OCI-LY7 (cell line): Measurements from ENCODE around the gene ASMT. TPM values are rescaled to one million over a fixed set of nuclear protein-coding genes. Genes with fewer than 3 reads are reported as not detected.
"Not testable (repeated sequence)": the region's sequence is repeated elsewhere in the genome, so short reads cannot be mapped to it uniquely, and the experiment has no call there.

Experiments used
- BruUV-seq: library from RNA; stranded (reverse); fragments of 400-500 nt; replicated peaks from 2 replicates; lab custom pipeline; 2021; lab: Mats Ljungman, UMichigan
- CTCF ChIA-PET: fragments of 300-600 bp; sonication (Branson Sonifier 250); formaldehyde crosslinking; loops from one replicate; lab custom pipeline; 2022; ENCODE audit warnings: antibody characterized with exemption; ENCODE audit not compliant: unreplicated experiment; lab: Charles Lee
- POLR2A ChIA-PET: fragments of 300-600 bp; sonication (Branson Sonifier 250); formaldehyde crosslinking; loops from one replicate; lab custom pipeline; 2022; ENCODE audit warnings: antibody characterized with exemption; lab: Charles Lee
- DNase-seq: peaks from one replicate; pipeline ENCODE4 v3.0.0-alpha.2; 2015; ENCODE audit warnings: low spot score
- H2AFZ ChIP-seq: fragments of 200-600 bp; sonication (generic), shearing (Covaris generic); 2 replicates; pipeline ENCODE4 v1.6.1; 2014; ENCODE audit warnings: mild to moderate bottlenecking, antibody characterized with exemption, low read length, moderate library complexity
- H3K27ac ChIP-seq: fragments of 200-600 bp; sonication (generic); 2 replicates; pipeline ENCODE4 v1.5.1; 2014; ENCODE audit warnings: mixed run types, low read depth, mild to moderate bottlenecking, moderate library complexity, low read length, inconsistent platforms; ENCODE audit not compliant: poor library complexity, severe bottlenecking
- H3K36me3 ChIP-seq: fragments of 200-600 bp; sonication (generic); 2 replicates; pipeline ENCODE4 v1.6.1; 2014; ENCODE audit warnings: mild to moderate bottlenecking, antibody characterized with exemption, low read length, moderate library complexity, mixed read lengths; ENCODE audit not compliant: insufficient read depth
- H3K4me1 ChIP-seq: fragments of 200-600 bp; sonication (generic); 2 replicates; pipeline ENCODE4 v1.5.1; 2014; ENCODE audit warnings: mild to moderate bottlenecking, low read length; ENCODE audit not compliant: insufficient read depth, poor library complexity, severe bottlenecking
- H3K4me2 ChIP-seq: fragments of 200-600 bp; sonication (generic); 2 replicates; pipeline ENCODE4 v1.6.1; 2014; ENCODE audit warnings: mild to moderate bottlenecking, low read length
- H3K4me3 ChIP-seq: fragments of 200-600 bp; sonication (generic); 2 replicates; pipeline ENCODE4 v1.5.1; 2014; ENCODE audit warnings: mild to moderate bottlenecking, low read depth, low read length; ENCODE audit not compliant: poor library complexity, severe bottlenecking
- H3K79me2 ChIP-seq: fragments of 200-600 bp; sonication (generic); 2 replicates; pipeline ENCODE4 v1.6.1; 2016; ENCODE audit warnings: low read depth, mild to moderate bottlenecking, low read length, moderate library complexity, mixed read lengths; ENCODE audit not compliant: insufficient read depth
- H3K9me2 ChIP-seq: fragments of 200-600 bp; sonication (generic); 2 replicates; pipeline ENCODE4 v1.6.1; 2016; ENCODE audit warnings: mild to moderate bottlenecking, low read length, mixed read lengths; ENCODE audit not compliant: insufficient read depth
- H3K9me3 ChIP-seq: fragments of 200-600 bp; sonication (generic); 2 replicates; pipeline ENCODE4 v1.6.1; 2014; ENCODE audit warnings: mild to moderate bottlenecking, mixed run types, low read length, mixed read lengths
- H4K20me1 ChIP-seq: fragments of 200-600 bp; sonication (generic); 2 replicates; pipeline ENCODE4 v1.6.1; 2014; ENCODE audit warnings: mild to moderate bottlenecking, antibody characterized with exemption, low read length, moderate library complexity, mixed read lengths; ENCODE audit not compliant: insufficient read depth
- EZH2phosphoT487 ChIP-seq: fragments of 200-600 bp; sonication (generic); IDR thresholded peaks from 2 replicates; pipeline ENCODE4 v1.6.1; 2018; ENCODE audit warnings: low read depth, borderline replicate concordance, mild to moderate bottlenecking, mixed run types, antibody characterized with exemption, low read length, moderate library complexity, mixed read lengths
- intact Hi-C: fragments of 100-400 bp; cut with micrococcal nuclease; formaldehyde crosslinking; loops from one replicate; pipeline ENCODE4 v1.10.0; 2022; ENCODE audit not compliant: unreplicated experiment
- total RNA-seq, 2 experiments: library from RNA; depleted of rRNA in 1 of 2; stranded (reverse); fragments of >200 nt in 1 of 2; shearing (Covaris generic) in 1 of 2; gene quantifications; 2 replicates each; pipeline ENCODE4 v1.2.3, GENCODE V29; 2014 to 2022
- TF ChIP-seq, protein P1 (sequence below): fragments of 200-600 bp; sonication (generic); conservative IDR thresholded peaks from 2 replicates; pipeline ENCODE4 v1.5.1; 2014; ENCODE audit warnings: mild to moderate bottlenecking, antibody characterized with exemption, low read length, moderate library complexity, mixed read lengths

The ASMT gene
- total RNA-seq, 2 experiments from 2014 or later: 0.16 TPM; not detected in 1

DNA sequence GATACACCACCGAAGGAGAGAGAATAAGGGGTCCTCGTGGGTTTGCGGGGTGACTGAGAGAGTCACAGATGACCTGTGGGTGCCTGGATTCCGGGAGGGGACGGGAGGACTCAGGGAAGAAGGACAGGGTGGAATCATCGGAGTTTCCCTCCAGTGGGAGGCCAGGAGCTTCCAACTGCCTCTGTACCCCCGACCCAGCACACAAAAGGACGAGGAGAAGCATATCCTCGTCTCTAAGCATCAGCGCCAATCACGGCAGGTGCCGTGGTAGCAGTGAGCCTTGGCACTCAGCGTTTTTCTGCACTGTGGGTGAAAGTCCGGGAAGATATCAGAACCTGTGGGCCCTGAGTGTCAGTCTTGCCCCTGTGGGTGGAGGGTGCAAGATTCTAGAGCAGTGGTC, 62.0 kb downstream of the ASMT start:
- intact Hi-C loops: no loop called here
- no peak overlapping the region for H3K4me2 ChIP-seq
- BruUV-seq: no TSS peak
- H3K36me3 ChIP-seq: peaks cover 2% of the 10 kb centered on the region
- no peak overlapping the region for H3K27ac ChIP-seq
- no peaks in the 10 kb centered on the region for H3K9me2 ChIP-seq
- no peaks in the 10 kb centered on the region for H3K79me2 ChIP-seq
- H4K20me1 ChIP-seq: no peaks in the 10 kb centered on the region
- CTCF ChIA-PET: no interaction called here
- no peak overlapping the region for H3K4me3 ChIP-seq
- TF ChIP-seq, protein P1, sequence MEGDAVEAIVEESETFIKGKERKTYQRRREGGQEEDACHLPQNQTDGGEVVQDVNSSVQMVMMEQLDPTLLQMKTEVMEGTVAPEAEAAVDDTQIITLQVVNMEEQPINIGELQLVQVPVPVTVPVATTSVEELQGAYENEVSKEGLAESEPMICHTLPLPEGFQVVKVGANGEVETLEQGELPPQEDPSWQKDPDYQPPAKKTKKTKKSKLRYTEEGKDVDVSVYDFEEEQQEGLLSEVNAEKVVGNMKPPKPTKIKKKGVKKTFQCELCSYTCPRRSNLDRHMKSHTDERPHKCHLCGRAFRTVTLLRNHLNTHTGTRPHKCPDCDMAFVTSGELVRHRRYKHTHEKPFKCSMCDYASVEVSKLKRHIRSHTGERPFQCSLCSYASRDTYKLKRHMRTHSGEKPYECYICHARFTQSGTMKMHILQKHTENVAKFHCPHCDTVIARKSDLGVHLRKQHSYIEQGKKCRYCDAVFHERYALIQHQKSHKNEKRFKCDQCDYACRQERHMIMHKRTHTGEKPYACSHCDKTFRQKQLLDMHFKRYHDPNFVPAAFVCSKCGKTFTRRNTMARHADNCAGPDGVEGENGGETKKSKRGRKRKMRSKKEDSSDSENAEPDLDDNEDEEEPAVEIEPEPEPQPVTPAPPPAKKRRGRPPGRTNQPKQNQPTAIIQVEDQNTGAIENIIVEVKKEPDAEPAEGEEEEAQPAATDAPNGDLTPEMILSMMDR: no peak
- TF ChIP-seq EZH2phosphoT487: no peak
- no peaks in the 10 kb centered on the region for H3K9me3 ChIP-seq
- POLR2A ChIA-PET: no interaction called here
- H3K4me1 ChIP-seq: no peaks in the 10 kb centered on the region
- DNase-seq: no peak
- no peak overlapping the region for H2AFZ ChIP-seq

DNA sequence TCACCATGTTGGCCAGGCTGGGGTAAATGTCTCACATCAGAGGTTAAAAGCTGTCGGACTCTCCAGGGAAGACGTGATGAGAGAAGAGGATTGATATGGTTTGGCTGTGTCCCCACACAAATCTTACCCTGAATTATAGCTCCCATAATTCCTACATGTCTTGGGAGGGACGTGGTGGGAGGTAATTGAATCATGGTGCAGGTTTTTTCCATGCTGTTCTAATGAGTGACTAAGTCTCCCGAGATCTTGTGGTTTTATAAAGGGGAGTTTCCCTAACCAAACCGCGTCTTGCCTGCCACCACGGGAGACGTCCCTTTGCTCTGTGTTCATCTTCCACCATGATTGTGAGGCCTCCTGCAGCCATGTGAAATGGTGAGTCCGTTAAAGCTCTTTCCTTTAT, 64.4 kb downstream of the ASMT start:
- H3K36me3 ChIP-seq: no peaks in the 10 kb centered on the region

GRCh38 chrX:1681439-1681838, 66.6 kb downstream of the ASMT start:
- ChIA-PET CTCF (no interaction called here), POLR2A (no interaction called here)

More for the DNA sequence above, 64.4 kb downstream of the ASMT start:
- ChIA-PET CTCF (no interaction called here), POLR2A (no interaction called here)
- no peak overlapping the region for H3K4me2 ChIP-seq
- no peaks in the 10 kb centered on the region for H3K9me2 ChIP-seq
- H4K20me1 ChIP-seq: no peaks in the 10 kb centered on the region
- intact Hi-C loops: no loop called here
- no peak overlapping the region for H2AFZ ChIP-seq
- no peaks in the 10 kb centered on the region; the same call in 1 of the 2 replicates for H3K79me2 ChIP-seq
- TF ChIP-seq, protein P1: no peak
- no peak for TF ChIP-seq EZH2phosphoT487
- H3K9me3 ChIP-seq: no peaks in the 10 kb centered on the region
- H3K27ac ChIP-seq: no peak overlapping the region
- BruUV-seq: TSS peak; percentile 28
- H3K4me1 ChIP-seq: no peaks in the 10 kb centered on the region
- DNase-seq: no peak
- no peak overlapping the region for H3K4me3 ChIP-seq

DNA sequence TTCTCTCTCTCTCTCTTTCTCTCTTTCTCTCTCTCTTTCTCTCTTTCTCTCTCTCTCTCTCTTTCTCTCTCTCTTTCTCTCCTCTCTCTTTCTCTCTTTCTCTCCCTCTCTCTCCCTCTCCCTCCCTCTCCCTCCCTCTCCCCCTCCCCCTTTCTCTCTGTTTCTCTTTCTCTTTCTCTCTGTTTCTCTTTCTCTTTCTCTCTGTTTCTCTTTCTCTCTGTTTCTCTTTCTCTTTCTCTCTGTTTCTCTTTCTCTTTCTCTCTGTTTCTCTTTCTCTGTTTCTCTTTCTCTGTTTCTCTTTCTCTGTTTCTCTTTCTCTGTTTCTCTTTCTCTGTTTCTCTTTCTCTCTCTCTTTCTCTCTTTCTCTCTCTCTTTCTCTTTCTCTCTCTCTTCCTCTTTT, 67.0 kb downstream of the ASMT start:
- POLR2A ChIA-PET, BruUV-seq, DNase-seq, CTCF ChIA-PET, H3K4me1 ChIP-seq, H3K27ac ChIP-seq, H3K4me2 ChIP-seq, H3K4me3 ChIP-seq, H4K20me1 ChIP-seq, H2AFZ ChIP-seq, intact Hi-C loops, H3K9me3 ChIP-seq, H3K79me2 ChIP-seq, H3K9me2 ChIP-seq, H3K36me3 ChIP-seq: not testable (repeated sequence)

More at GRCh38 chrX:1681439-1681838, 66.6 kb downstream of the ASMT start:
- no TSS peak for BruUV-seq
- Histone ChIP-seq H3K4me1 (no peaks in the 10 kb centered on the region), H3K9me2 (no peaks in the 10 kb centered on the region), H3K79me2 (no peaks in the 10 kb centered on the region; the same call in 1 of the 2 replicates), H3K4me2 (no peak overlapping the region), H3K4me3 (no peak overlapping the region), H4K20me1 (no peaks in the 10 kb centered on the region), H2AFZ (no peak overlapping the region), H3K36me3 (no peaks in the 10 kb centered on the region), H3K9me3 (no peaks in the 10 kb centered on the region), H3K27ac (no peak overlapping the region)
- intact Hi-C loops: no loop called here
- TF ChIP-seq, protein P1: no peak
- TF ChIP-seq EZH2phosphoT487: no peak
- no peak for DNase-seq
